Epithelial cell of esophagus (primary cell): ENCODE measurements around the gene TGDS.

ENCODE experiments used
- DNase-seq: peaks from one replicate; pipeline ENCODE4 v3.0.0; 2010; ENCODE audit warnings: low read depth
- H3K4me3 ChIP-seq: 2 replicates; pipeline ENCODE4 v1.5.1; 2011; ENCODE audit warnings: mild to moderate bottlenecking, low read length, control low read depth
- CTCF ChIP-seq: IDR thresholded peaks from 2 replicates; pipeline ENCODE4 v1.5.1; 2011; ENCODE audit warnings: low read depth, mild to moderate bottlenecking, low read length, control low read depth, inconsistent platforms; ENCODE audit not compliant: insufficient read depth; ENCODE audit errors: missing control alignments

Gene TGDS

GRCh38 chr13:94588541-94588940 is 7.4 kb downstream of the TGDS start:
- no peak for TF ChIP-seq CTCF
- no peak for DNase-seq

GRCh38 chr13:94586371-94586770 is 9.6 kb downstream of the TGDS start:
- no peak for TF ChIP-seq CTCF
- H3K4me3 ChIP-seq, result no peak overlapping the region
- DNase-seq, result no peak

More at GRCh38 chr13:94588541-94588940, 7.4 kb downstream of the TGDS start:
- no peak overlapping the region for H3K4me3 ChIP-seq

GRCh38 chr13:94585543-94586101 is 10.3 kb downstream of the TGDS start:
- no peak for TF ChIP-seq CTCF
- DNase-seq, result no peak
- H3K4me3 ChIP-seq, result no peak overlapping the region

- DNase-seq, result no peak
- H3K4me3 ChIP-seq, result no peak overlapping the region
- TF ChIP-seq CTCF, result no peak
These were observed 12.0 kb downstream of the TGDS start for GRCh38 chr13:94583926-94584325.

- no peak for TF ChIP-seq CTCF
- no peak for DNase-seq
- H3K4me3 ChIP-seq, result no peak overlapping the region
These were observed 16.9 kb downstream of the TGDS start for GRCh38 chr13:94579063-94579462.

- no peak for DNase-seq
- no peak for TF ChIP-seq CTCF
- H3K4me3 ChIP-seq, result no peak overlapping the region
These were observed 26.3 kb downstream of the TGDS start for GRCh38 chr13:94569615-94570014.

GRCh38 chr13:94568443-94568842 is 27.5 kb downstream of the TGDS start:
- DNase-seq, result no peak
- TF ChIP-seq CTCF, result no peak
- H3K4me3 ChIP-seq, result no peak overlapping the region
